HG03108 (cell line): ENCODE measurements around the gene MED12.
"Not testable (repeated sequence)": the region's sequence is repeated elsewhere in the genome, so short reads cannot be mapped to it uniquely, and the experiment has no call there.

Source experiments
- ATAC-seq: cut with Tn5 transposase; IDR thresholded peaks from one replicate; pipeline ENCODE4 v1.9.1; 2021; ENCODE audit warnings: moderate library complexity; ENCODE audit not compliant: unreplicated experiment

The MED12 gene

DNA sequence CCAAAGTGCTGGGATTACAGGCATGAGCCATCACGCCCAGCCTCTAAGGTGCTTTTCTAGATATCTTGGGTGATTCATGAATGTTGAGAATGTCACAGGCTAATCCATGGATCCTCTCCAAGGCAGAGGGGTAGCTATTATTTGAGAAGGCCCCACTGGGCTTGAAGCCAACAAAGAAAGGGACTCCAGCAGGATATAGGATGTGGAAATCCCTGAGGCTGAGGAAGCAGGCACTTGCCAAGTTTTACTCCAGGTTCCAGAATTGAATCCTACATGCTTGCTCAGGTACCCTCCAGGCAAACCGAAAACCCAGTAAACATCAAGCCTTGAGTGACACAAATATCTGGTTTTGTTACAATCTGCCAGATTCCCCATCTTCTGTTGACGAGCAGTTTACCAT, 42.1 kb downstream of the MED12 start:
- ATAC-seq: no peak

DNA sequence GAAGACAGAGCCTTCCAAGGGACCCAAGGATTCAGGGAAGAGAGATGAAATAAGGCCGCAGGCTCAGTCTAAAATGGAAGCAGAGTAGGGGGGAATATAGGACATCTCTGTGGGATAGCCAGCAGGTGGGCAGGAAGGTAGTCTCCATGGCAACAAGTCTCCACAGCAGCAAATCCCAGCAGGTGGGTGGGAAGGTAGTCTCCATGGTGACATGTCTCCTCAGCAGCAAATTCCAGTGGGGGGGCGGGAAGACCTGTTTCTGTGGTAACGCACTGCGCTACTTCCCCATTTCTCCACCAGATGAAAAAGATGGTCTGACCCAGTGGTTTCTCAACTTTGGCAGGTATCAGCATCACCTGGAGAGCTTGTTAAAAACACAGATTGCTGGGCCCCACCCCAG, 44.6 kb downstream of the MED12 start:
- ATAC-seq: no peak

- no peak for ATAC-seq
Measured at GRCh38 chrX:71164071-71164470, 45.7 kb downstream of the MED12 start.

DNA sequence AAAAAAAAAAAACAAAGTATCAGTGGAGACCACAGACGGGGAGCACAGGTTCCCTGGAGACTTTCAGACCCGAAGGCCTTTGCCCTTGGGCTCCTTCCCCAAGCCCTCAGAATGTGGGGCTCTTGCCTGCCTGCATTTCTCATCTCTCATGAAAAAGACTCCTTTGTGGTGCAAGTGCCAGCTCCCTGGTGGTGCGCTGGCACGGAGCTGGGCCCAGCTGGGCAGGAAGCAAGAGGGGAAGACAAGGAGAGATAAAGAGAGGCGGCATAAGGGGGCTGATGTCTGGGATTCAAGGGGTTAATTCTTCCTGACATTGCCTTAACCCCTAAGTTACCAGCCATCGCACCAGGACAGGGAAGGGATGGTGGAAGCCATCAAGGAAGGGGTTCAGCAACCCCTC, 48.1 kb downstream of the MED12 start:
- ATAC-seq: no peak

- no peak for ATAC-seq
Measured at GRCh38 chrX:71167031-71167781, 48.8 kb downstream of the MED12 start.

- ATAC-seq: no peak
Measured at GRCh38 chrX:71168134-71168533, 49.7 kb downstream of the MED12 start.

- ATAC-seq: no peak
Measured at GRCh38 chrX:71169586-71169985, 51.2 kb downstream of the MED12 start.

- no peak for ATAC-seq
Measured at GRCh38 chrX:71170660-71171059, 52.3 kb downstream of the MED12 start.

GRCh38 chrX:71171110-71171801, 52.9 kb downstream of the MED12 start:
- ATAC-seq: no peak

DNA sequence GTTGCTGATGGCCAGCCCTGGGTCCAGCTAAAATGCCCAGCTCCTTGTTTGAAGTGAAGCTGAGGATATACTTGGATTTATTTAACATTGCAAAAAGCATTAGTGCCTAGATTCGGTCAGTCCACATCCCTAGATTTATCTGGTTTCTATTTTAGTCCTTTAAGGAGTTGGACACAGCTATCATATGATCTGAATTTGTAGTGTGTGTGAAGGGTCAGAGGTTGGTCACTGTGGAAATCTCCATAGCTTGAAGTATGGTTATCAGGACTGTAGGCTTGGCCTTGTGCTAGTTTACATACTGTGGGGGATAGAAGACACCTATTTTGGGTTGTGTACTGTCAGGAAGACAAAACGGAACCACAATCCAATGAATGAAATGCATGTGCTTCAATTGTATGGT, 55.0 kb downstream of the MED12 start:
- ATAC-seq: no peak

GRCh38 chrX:71174795-71175194, 56.4 kb downstream of the MED12 start:
- ATAC-seq: no peak

DNA sequence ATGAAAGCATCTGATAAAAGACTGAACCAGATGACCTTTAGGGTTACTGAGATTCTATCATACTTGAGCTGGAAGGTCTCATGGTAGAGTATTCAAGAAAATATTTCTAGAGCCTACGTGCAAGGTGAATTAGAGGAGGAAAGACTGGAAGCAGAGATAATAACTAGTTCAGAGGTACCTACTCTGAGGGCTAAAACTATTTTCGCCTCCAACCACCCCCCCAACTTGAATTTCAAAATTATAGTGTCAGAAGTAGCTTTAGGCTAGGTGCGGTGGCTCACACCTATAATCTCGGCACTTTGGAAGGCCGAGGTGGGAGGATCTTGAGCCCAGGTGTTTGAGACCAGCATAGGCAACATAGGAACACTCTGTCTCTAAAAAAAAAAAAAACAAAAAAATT, 57.1 kb downstream of the MED12 start:
- ATAC-seq: no peak

DNA sequence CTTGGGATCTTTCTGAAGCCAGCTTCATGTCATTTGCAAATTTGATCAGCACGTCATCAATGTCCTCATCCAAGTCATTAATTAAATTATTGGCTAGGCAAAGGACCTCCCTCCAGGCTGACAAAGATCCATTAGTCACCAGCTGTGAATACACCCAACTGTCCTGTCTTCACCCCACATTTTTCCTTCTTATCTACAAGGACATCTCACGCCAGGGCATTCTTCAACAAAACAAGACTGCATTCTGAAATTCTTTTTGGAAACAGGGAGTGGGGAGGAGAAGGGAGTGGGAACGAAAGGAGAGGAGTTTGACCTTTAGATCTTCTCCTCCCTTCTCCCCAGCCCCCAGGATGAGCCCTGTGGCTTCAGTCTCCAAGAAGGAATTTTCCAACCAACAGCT, 58.9 kb downstream of the MED12 start:
- ATAC-seq: no peak

GRCh38 chrX:71178908-71179307, 60.5 kb downstream of the MED12 start:
- ATAC-seq: no peak

GRCh38 chrX:71180579-71181265, 62.3 kb downstream of the MED12 start:
- ATAC-seq: not testable (repeated sequence)

DNA sequence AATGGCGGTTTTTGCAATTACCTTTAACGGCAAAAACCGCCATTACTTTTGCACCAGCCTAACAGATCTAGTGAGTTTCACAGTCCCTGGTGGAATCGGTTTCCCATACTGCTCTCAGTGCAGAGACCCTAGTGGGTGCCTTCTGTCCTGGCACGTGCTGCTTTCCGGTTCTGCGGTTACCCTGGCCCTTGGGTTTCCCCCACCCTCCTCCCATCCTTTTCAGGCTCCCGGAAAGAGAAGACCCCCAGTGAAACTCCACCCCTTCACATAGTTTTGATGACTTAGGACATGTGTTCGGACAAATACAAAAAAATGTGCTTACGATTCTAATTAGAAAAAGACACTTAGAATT, 63.1 kb downstream of the MED12 start:
- peak; percentile 30 for ATAC-seq

- ATAC-seq: peak; percentile 83
Measured at GRCh38 chrX:71181910-71182799, 63.8 kb downstream of the MED12 start.

GRCh38 chrX:71182871-71183270, 64.5 kb downstream of the MED12 start:
- ATAC-seq: no peak

DNA sequence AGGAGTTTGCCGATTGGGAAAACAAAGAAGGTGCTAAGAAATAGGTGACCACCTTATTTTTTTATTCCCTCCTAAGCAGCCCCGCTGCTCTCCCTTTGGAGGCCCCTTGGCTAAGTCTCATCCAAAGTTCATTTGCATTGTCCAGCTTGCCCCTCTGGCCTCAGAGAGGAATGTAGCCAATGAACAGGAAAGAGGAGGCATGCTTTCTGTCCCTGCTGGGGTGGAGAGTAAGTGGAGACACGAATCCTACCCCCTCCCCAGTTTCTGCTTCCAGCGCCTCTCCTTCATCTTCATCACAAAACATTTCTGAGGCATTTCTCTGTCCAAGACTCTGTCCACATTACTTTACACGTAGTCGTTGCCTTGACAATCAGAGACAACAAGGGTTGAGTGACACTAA, 64.9 kb downstream of the MED12 start:
- no peak for ATAC-seq

- no peak for ATAC-seq
Measured at GRCh38 chrX:71184092-71184491, 65.7 kb downstream of the MED12 start.
